Stimulated activated CD4-positive, alpha-beta T cell treated with anti-CD3 and anti-CD28 coated beads, Interleukin-2, amount 100 ng/mL, for 4 hours (primary cell): ENCODE data around the gene E2F1.
"Not testable (repeated sequence)": the region's sequence is repeated elsewhere in the genome, so short reads cannot be mapped to it uniquely, and the experiment has no call there.

ENCODE experiments used
- DNase-seq: peaks from one replicate; pipeline ENCODE4 v3.0.0-alpha.2; 2020; ENCODE audit warnings: low read depth

Gene E2F1

DNA sequence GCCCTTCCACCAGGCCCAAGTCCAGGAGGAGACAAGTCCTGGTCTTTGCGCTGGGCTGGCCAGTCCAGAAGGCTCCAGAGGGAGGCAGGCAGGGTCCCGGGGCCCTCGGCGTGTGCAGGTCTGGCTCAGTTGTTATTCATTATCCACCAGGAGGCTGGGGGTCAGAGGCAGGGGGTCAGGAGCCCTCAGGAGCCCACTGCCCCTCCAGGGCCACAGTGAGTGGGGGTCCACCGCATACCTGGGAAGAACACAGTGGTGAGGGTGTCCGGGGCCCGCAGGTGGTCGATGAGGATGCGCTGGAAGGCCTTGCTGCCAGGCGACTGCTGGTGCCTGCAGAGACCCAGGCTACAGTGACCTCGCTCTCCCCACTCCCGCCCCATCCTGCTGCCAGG is 28.5 kb downstream of the E2F1 start:
- DNase-seq = no peak

DNA sequence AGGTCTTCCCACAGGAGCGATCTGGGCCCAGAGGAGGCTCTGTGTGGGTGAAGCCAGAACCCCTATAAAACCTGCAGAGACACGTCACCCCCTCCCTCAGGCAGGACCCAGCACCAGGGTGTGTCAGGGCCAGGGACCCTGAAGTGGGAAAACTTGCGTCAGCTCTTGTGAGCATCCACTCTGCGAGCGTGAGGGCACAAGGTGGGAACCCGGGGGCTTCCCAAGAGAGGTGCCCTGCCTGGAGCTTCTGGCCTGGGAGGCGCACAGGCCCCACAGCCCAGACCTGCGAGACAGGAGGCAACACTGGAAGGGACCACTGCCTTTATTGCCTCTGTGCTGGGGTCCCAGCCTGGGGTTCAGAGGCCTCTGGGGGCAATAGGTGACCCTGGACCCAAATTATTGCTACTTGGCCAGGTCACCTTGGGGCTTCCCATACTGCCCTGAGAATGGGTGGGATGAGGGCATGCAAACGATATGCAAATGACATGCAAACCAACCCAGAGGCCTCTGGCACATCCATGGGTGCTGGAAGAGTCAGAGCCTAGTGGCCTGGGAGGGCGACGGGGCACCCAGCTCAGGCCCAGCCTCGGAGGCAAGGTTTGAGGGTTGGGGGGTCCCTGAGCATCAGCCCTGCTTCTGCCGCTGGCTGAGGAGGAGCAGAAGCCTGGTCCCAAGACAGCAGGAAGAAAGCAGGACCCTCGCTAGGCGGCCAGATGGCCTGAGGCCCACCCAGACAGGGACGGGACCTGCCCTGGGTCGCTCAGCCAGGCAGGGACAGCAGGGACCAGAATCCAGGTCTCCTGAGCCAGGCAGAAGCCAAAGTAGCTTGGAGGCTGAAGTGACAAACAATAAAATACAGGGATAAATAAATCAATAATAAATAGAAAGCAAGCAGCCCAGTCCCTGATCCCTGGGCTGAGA is 29.1 kb downstream of the E2F1 start:
- no peak for DNase-seq

DNA sequence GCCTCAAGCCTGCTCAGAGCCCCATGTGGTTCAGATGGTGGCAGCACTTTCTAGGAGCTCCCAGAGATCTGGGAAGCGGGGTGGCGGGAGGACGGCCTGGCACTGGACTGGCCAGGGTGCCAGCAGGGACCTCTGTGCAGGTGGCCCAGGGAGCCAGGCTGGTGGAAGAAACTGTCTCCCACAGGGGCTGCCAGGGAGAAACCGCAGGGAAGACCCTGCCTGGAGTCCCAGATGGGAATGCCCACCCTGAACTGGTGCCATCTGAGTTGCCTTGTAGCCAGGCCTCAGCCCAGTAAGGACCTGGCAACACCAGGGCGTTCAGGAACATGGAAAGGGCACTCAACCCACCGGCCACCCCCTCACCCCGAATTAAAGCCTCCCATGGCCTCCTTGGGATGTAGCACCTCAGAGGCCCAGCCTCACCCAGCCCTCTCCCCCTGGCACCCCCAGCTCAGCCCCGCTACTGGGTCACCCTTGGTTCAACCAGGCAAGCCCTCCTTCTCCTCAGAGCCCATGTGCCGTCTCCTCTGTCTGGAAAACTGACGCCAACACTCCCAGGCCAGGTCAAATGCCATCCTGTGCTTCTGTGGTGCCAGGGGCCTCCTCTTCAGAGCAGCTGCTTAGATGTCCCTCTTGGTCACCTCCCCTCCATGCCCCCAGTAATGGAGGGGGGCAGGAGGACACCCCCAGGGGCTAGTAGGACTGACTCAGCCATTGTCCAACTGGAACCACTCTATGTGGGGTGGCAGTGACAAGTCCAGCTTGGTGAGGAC is 30.0 kb downstream of the E2F1 start:
- no peak for DNase-seq

DNA sequence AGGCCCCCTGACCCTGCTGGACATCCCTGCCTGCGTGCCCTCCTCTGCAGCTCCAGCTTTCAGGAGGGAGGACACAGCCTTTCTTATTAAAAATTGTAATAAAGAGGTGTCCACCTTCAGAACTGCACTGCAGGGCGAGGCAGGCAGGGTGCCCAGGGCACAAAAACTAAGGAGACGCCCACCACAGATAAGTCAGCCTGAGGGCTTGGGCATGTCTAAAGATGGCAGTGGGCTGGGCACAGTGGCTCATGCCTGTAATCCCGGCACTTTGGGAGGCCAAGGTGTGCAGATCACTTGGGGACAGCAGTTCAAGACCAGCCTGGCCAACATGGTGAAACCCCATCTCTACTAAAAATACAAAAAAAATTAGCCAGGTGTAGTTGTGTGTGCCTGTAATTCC is 31.0 kb downstream of the E2F1 start:
- DNase-seq = no peak

DNA sequence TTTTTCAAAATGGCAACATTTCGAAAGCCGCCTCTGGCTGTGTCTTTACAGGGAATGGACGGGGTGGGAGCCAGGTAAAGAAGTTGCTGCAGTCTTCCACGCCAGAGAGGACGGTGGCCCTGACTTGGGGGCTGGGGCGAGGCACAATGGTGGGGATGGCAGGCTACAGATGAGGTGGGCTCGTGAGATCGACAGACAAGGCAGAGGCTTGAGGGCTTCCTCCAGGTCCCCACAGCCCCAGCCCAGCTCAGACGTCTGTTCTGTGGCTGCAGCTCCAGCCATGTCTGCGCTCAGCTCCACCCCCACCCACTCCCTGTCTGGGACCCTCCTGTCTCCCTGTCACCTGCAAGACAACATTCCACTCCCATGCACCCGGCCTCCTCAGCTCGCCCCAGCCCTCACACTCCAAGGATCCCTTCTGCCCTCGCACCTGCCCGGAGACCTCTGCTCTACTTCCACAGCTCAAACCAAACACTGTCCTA is 31.5 kb downstream of the E2F1 start:
- DNase-seq = no peak

DNA sequence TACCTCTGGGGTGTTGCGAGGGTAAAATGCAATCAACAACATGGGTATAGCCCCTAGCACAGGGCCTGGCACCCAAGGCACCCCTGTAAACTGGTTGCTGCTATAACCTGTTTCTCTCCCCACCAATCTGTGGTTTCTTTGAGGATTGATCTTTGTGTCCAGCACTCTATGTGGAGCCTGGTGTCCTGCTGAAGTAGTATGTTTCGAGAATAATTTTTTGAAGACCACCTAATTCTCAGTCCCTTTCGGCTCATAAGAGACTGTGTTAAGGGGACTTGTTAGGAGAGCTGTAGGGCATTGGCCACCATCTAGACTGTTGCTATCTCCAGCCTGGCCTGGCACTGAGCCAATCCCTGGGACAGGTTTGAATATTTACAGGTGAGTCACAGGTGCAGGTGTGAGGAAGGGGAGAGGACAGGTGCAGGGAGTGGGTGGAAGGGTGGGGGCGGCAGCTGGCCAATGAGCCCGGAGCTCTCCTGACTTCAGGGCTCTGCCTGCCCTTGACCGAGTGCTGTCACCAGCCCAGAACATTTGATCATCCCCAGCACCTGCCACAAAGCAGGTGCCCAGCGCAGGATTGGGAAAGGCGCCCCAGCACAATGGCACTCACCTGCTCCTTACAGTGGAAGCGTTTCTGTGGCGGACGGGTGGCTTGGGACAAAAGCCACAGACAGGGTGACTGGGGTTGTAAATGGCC is 32.1 kb downstream of the E2F1 start:
- DNase-seq = no peak

DNA sequence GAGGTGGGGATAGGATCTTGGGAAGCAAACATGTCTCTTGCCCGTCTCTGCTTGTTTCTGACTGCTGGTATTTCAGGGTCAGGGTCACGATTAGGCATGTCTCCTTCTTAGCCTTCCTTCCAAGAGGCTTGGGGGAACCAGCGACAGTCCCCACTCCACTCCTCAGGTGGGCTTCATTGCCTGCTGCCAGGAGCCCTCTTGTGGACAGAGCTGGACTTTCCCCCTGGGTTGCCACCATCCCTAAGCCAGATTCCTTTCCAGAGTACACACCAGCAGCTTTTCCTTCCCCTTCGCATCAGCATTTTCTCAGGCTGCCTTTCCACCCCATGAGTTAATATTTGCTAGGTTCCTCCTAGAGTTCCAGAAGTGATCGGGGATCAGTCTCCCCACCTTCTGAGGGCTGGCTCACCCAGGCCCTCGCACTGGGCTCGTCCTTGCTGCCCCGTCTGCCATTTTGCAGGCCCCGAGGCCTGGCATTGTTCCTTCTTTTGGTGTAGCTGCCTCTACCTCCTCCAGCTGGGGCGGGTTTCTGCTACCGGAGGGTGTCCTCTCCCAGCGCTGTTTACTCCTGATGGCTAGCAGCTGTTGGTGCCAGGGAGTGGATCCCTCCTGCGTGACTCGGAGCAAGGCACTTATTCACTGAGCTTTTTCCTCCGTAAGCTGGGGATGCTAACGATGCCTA is 32.8 kb downstream of the E2F1 start:
- DNase-seq = no peak

DNA sequence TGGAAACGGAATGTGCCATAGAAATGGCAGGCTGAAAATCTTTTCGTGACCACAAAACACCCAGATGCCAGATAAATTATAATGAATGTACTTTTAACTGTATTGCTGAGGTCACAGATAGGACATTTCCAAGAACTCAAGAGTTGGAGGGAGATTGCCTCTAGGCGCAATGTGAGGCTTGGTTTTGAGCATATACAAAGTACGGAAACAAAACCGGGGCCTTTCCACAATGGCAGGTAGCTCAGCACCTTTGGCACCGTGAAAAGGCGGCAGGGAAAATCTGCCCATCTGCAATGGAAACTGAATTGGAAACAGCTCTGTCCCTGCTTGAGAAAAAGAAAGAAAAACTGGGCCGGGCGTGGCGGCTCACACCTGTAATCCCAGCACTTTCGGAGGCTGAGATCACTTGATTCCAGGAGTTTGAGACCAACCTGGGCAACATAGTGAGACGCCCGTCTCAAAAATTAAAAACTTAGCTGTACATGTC is 34.6 kb downstream of the E2F1 start:
- no peak for DNase-seq

DNA sequence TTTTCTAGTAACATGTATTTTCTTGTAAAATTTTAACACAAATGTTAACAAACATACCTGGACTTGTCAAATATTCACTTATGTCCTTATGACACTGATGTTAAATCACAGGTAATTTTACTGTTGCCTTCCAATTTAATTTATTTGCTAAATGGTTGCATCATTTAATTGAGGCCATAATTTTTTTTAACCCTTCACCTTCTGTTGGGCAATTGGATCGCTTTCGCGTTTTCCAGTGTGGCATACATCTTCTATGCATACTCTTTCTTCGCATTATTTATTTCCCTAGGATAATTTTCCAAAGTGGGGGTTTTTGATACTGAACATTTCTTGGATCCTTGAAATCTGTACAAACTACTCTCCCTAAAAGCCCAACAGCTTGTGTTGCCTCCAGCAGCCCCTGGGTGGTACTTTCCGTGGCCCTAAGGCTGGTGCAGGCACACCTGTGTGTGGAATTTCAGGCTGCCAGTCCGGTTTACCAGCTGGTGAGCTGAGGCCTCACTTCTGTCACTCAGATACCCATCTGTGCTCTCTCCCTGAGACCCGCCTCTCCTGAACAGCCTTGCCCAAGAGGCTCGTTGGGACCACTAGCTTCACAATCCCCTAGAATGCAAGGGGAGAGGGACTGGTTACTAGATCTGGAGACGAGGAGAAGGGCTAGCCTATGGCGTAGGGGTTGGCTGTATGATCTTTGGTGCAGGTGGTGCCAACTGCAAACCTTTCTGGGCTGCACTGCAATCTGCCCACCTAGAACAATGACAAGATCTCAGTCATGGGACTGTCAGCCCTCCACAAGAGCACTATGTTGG is 35.2 kb downstream of the E2F1 start:
- DNase-seq = no peak

DNA sequence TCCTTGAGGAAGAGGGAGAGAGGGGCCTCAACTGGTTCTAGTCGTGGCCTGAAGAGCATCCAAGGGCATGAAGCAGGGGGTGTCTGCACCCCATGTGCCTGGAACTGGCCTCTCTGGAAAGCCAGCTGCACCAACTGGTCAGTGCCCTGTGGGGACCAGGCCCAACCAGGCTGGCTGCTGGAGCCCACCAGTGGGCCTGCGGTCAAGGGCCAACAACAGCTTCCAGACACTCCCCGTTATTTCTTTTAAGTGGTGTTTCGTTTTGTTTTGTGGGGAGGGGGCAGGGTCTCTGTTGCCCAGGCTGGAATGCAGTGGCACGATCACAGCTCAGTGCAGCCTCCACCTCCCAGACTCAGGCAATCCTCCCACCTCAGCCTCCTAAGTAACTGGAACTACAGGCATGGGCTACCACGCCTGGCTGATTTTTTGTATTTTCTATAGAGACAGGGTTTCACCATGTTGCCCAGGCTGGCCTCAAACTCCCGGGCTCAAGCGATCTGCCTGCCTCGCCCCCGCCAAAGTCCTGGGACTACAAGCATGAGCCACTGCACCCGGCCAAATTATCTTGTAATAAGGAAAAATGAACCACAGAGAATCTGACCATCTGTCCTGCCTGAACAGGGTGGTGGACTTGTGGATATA is 36.0 kb downstream of the E2F1 start:
- DNase-seq = no peak

DNA sequence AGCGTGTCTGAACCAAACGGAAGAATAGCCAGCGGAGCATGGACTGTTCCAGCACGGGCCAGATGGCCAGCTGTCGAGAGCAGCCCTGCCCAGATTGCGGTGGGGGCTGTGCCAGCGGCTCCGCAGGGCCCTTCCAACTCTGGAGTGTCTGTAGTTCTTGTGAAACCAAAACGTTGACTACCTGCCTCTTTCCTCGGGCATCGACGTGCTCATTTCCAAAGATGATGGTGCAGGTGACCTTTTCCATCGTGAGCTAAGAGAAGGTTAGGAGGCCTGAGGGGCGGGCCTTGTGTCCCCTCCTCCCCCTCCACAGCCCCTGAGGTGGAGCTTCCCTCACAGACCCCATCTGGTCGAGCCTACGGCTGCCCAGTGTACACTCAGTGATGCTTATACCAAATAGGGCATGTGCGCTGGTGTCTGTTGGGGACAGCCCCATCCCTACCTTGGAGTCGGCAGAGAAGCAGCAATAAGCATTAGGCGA is 36.9 kb downstream of the E2F1 start:
- DNase-seq = no peak

DNA sequence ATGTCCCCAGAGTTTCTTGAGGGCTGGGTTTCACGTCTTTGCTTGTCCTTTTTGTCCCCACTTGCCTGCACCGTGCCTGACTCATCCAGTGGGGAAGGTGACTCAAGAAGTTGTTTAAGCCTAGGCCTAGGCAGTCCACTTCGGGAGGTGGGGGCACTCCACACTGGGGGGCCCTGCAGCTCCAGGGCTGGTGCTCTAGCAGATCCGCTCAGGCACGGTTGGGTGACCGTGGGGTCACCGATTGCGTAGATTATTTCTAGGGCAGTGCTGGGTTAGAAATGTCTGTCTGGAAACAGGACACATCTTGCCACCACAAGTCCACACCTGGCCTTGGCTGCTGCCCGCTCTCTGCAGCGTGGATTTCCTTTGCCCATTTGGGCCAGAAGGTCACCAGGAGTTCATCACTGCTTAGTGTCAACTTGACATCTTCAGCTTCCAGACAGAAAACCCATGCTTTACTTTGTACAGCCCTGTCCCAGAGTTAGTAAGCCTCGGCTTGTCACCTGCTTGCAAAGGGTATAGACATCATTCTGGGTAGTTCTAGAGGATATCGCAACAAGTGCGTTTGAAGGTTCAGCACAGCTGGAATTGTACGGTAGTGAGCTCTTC is 37.7 kb downstream of the E2F1 start:
- DNase-seq = no peak

DNA sequence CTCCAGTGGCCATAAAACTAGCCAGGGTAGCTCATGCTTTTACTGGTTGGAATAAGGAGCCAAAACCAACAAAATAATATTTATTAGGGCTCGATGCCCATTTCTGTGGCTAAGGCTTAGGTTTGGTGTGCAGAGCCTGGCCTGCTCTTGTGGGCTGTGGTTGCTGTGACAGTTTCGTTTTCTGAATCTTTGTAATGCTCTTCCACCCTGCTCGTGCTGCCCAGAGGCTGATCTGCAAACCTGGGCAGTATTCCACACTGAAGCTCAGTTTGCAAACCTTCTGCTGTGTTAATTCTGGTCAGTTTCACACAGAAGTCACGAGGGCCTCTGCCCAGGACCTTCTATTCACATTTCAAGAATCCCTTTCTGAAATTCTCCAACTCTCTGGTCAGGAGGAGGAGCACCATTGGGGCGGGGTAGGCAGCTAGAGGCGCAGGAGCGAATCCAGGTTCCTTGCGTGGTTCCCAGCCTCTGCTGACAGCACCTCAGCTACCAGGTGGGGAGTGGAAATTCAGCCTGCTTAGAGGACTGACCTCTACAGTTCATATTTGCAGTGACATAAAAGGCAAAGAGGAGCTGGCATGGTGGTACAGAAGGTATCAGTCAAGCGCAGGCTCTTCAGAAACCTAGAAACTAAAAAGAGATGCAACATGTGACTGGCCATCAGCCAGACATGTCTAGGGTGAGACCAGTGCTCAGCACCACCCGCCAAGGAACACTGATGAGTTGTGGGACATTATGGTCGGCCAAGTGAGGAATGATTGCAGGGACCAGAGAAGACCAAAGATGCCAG is 38.4 kb downstream of the E2F1 start:
- DNase-seq = no peak

DNA sequence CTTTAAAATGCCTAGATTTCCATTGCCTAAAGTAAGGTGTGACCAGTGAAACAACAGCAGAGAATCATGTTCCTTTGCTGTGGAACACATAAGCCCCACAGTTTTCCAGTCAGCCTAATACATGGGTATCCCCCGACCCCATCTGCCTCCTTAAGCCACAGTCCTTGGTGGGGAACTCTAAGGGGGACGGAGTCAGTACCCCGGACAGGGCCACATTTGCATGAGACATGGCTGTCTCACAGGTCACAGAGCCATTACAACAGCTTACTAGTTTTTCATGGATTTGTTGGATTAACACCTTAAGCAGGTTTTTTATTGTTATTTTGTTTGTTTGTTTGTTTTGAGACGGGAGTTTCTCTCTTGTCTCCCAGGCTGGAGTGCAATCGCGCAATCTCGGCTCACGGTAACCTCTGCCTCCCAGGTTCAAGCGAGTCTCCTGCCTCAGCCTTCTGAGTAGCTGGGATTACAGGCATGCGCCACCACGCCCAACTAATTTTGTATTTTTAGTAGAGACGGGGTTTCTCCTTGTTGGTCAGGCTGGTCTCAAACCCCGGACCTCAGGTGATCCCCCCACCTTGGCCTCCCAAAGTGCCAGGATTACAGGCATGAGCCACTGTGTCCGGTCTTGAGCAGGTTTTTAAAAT is 39.1 kb downstream of the E2F1 start:
- DNase-seq = not testable (repeated sequence)

DNA sequence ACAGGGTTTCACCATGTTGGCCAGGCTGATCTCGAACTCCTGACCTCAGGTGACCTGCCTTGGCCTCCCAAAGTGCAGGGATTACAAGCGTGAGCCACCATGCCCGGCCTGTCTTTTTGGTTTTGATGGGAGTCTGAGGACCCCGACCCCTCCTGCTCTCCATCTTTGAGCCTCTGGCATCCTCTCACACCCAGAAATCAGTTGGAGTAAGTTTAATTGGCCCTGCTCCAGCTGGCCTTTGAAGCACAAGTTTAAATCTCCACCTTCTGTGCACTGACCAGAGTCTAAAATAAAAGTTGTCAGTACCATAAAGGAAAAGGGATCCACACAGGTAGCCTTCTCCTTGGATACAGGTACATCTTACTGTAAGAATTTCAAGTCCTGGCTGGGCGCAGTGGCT is 40.0 kb downstream of the E2F1 start:
- DNase-seq = no peak

DNA sequence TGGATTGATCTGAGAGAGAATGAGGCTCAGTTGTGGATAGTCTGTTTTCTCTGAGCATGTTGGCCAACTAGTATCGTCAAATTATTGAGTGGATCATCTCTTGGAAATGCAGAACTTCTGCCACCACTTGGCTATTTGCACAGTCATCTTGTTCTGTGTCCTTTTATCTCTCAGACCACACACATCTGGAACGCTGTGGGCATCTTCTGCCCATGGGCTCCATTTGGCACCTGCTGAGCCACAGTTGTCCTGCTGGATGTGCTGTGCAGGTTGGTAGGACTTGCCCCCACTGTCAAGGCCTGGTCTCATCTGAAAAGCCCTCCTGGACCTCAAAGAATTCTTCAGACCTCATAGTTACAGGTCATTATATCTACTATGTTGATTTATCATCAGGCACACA is 40.8 kb downstream of the E2F1 start:
- no peak for DNase-seq

DNA sequence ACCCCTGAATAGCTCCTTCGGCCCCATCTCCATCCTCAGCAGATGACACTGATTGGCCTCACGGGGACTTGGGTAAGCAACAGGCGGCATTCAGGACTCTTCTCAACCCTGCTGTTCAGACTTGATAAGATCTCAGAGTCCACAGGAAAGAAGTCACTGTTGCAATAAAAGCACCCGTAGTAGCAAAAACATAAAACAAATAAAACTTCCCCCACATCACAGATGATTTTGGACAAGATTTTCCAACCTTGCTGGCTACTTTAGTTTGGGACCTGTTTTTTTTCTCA is 41.2 kb downstream of the E2F1 start:
- DNase-seq = no peak

DNA sequence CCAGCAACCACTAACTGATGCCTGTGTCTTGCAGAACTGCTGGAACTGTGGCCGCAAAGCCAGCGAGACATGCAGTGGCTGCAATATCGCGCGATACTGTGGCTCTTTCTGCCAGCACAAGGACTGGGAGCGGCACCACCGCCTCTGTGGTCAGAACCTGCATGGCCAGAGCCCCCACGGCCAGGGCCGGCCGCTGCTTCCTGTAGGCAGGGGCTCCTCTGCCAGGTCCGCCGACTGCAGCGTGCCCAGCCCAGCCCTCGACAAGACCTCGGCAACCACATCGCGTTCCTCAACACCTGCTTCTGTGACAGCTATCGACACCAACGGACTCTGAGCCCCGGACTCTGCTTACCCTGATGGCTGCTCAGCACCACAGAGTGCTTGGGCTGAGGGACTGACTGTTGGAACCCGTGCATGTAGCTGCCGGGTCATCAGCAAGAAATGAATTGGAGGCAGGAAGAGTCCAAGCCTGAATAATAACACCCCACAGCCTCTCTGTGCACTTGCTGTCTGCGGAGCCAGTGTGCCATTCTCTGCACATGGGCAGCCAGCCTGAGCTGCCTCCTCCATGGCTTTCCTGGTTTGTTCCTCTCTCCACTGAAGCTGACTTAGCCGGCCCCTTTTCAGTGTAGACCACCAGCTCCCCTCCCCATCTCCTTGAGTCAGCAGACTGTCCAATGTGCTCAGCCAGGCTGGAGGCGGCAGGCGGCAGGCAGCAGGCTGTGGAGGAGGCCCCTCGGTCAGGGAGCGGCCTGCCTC is 41.7 kb downstream of the E2F1 start:
- DNase-seq = no peak
